Psoas muscle (tissue), 8 donors: ENCODE measurements around the gene WBP2NL. TPM values are rescaled to one million over a fixed set of nuclear protein-coding genes. Genes with fewer than 3 reads are reported as not detected.
"Not testable (repeated sequence)": the region's sequence is repeated elsewhere in the genome, so short reads cannot be mapped to it uniquely, and the experiment has no call there.

Experiments
- ATAC-seq, 4 donors: fragments of 200-7000 bp; cut with Tn5 transposase; one replicate each; pipeline ENCODE4 v1.9.1; 2020; ENCODE audit warnings: moderate library complexity in 3 of 4, mild to moderate bottlenecking in 2 of 4
- DNase-seq, 2 donors: peaks; one replicate each; pipeline ENCODE4 v3.0.0-alpha.2; 2020
- H3K27ac ChIP-seq: fragments of 200-600 bp; one replicate; pipeline ENCODE4 v1.8.0; 2022
- H3K27me3 ChIP-seq, 3 donors: fragments of 200-600 bp in 1 of 3; one replicate each; pipeline versions ENCODE4 v1.6.1 to v1.8.0; 2013 to 2022; ENCODE audit warnings: low read length in 2 of 3, mild to moderate bottlenecking in 2 of 3, moderate library complexity in 1 of 3; ENCODE audit not compliant: insufficient read depth in 3 of 3
- H3K36me3 ChIP-seq, 2 donors: fragments of 200-600 bp in 1 of 2; one replicate each; pipeline versions ENCODE4 v1.6.1 to v1.8.0; 2013 to 2022; ENCODE audit warnings: low read depth in 1 of 2, mild to moderate bottlenecking in 1 of 2, moderate library complexity in 1 of 2; ENCODE audit not compliant: insufficient read depth in 1 of 2
- H3K4me1 ChIP-seq: fragments of 200-600 bp; one replicate; pipeline ENCODE4 v1.8.0; 2022
- H3K4me3 ChIP-seq: fragments of 200-600 bp; one replicate; pipeline ENCODE4 v1.8.0; 2022; ENCODE audit warnings: mild to moderate bottlenecking
- H3K9me3 ChIP-seq: fragments of 200-600 bp; one replicate; pipeline ENCODE4 v1.8.0; 2022
- WGBS, 3 donors: extraction: QIAGEN DNeasy Blood & Tissue Kit; methylation state at CpG; one replicate each; pipeline versions ENCODE4 v1.1.6 to v1.1.7; 2013; 5-methylcytosine and 5-hydroxymethylcytosine counted together
- intact Hi-C, 2 donors: fragments of 100-400 bp; cut with DNase I; formaldehyde crosslinking; loops; one replicate each; pipeline versions ENCODE4 v1.11.0 to v1.14.2; 2022
- long read RNA-seq, 2 donors: library from polyadenylated mRNA; unstranded; transcript quantifications; one replicate each; pipeline ENCODE4 v2.0.0, GENCODE V29; 2021
- polyA plus RNA-seq, 3 donors: library from polyadenylated mRNA; stranded (reverse); fragments of 200-250 nt; gene quantifications; one replicate each; pipeline ENCODE4 v1.2.3, GENCODE V29; 2013
- total RNA-seq, 4 donors: library from RNA; stranded (reverse); fragmentation: NEBNext Ultra II Directional in 2 of 4; extraction: Animal tissue kit (Norgen Biotek cat#: 25700) in 2 of 4; gene quantifications; one replicate each; pipeline versions ENCODE4 v1.2.1 to v1.2.4, GENCODE V29; 2021 to 2023
- TF ChIP-seq, protein P1 (sequence below): fragments of 200-600 bp; IDR thresholded peaks from one replicate; pipeline ENCODE4 v1.8.0; 2022; ENCODE audit warnings: antibody characterized with exemption
- donor health status: healthy with polysubstance abuse.
- donor health status: DM: no; HTN: no; CAD: no; lungs with moderate emphysema.
- donor health status: Bipolar disorder and iron deficiency.
- donor health status: healthy.
- donor health status: DM: yes; HTN: yes; CAD: no.
- donor health status: DM: no; HTN: no; CAD: no.
- donor health status: DM: no; HTN: no; CAD: no.
- donor health status: DM: yes; HTN: yes; CAD: no.

The WBP2NL gene
- total RNA-seq (1 to 10 TPM in 1 of 4 donors, under 1 TPM in 3; 0.22 to 1.7 (median 0.48) TPM), polyA plus RNA-seq (under 1 TPM in 2 of 3 donors, not detected in 1; 0.22 to 0.40 TPM)
- long read RNA-seq, donor 1 = 0 reads
- long read RNA-seq, donor 2 = 0 reads

DNA sequence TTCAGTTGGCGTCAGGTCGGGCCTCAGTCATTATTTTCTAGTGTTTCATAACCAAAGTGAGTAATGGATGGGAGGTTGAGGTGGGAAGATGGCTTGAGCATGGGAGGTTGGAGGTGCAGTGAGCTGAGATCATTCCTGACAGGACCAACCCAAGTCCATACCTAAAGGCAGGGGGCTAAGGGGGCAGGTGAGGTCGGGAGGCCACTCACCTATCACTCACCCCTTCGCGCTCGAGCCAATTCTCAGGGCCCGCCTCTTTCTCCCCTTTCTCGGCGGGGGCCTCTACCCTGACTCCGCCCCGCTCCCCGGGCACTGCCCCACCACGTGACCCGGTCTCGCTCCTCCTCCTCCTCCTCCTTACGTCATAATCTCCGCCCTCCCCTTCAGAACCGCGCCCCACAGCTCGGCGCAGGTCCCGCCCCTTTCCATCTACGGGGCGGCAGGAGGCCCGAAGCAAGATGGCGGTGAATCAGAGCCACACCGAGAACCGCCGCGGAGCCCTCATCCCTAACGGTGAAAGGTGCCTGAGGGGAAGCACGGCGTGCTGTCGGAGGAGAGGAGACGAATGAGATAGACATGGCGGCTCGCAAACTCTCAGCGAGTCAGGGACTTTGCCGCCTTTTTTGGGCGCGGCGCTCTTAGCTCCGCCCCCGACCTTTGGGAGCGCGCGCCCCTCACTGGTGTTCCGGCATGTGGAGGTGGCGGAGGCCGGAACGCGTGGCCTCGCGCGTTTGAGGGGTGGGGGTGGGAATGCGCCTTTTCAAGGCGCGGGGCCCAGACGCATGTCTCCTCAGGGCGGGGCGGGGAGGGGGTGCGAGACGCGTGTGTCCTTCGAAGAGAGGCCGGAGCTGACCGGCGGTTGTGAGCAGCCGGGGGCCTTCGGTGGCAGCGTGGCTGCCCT, at the start of gene WBP2NL:
TSS of gene WBP2NL (plus strand) at position 428 of the 901 bp plus-strand sequence. CDS start at position 459, 31 bp downstream.
- WGBS, 3 donors = 33 to 37% (median 36%) methylated on average over 61 to 71 of the region's 71 CpGs
- peak; percentile 95 to 99 (median 98) for ATAC-seq
- peak within 1 kb of the TSS; percentile 73 for H3K4me3 ChIP-seq
- H3K9me3 ChIP-seq = no peaks in the 10 kb centered on the region
- intact Hi-C loops = no loop called here
- DNase-seq = peak; percentile 80 to 89
- TF ChIP-seq, protein P1, sequence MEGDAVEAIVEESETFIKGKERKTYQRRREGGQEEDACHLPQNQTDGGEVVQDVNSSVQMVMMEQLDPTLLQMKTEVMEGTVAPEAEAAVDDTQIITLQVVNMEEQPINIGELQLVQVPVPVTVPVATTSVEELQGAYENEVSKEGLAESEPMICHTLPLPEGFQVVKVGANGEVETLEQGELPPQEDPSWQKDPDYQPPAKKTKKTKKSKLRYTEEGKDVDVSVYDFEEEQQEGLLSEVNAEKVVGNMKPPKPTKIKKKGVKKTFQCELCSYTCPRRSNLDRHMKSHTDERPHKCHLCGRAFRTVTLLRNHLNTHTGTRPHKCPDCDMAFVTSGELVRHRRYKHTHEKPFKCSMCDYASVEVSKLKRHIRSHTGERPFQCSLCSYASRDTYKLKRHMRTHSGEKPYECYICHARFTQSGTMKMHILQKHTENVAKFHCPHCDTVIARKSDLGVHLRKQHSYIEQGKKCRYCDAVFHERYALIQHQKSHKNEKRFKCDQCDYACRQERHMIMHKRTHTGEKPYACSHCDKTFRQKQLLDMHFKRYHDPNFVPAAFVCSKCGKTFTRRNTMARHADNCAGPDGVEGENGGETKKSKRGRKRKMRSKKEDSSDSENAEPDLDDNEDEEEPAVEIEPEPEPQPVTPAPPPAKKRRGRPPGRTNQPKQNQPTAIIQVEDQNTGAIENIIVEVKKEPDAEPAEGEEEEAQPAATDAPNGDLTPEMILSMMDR = no peak
- H3K4me1 ChIP-seq = no peaks in the 10 kb centered on the region
- no peak within 1 kb of the TSS for H3K27ac ChIP-seq
- H3K36me3 ChIP-seq = peaks cover 0 to 6% of the 10 kb centered on the region in 2 donors
- H3K27me3 ChIP-seq = peaks cover 0 to 2% (median 0%) of the 10 kb centered on the region in 3 donors

GRCh38 chr22:41948928-41949296, 49.7 kb upstream of the WBP2NL start:
- DNase-seq, H3K27ac ChIP-seq, H3K27me3 ChIP-seq, H3K9me3 ChIP-seq, intact Hi-C loops, H3K36me3 ChIP-seq, H3K4me3 ChIP-seq, ATAC-seq, H3K4me1 ChIP-seq: not testable (repeated sequence)
- 83 to 97% (median 85%) methylated on average over 8 of the region's 8 CpGs for WGBS, 3 donors

GRCh38 chr22:41949297-41949965, 49.2 kb upstream of the WBP2NL start:
- DNase-seq (no peak), ATAC-seq (no peak)
- 80 to 87% (median 85%) methylated on average over 7 of the region's 7 CpGs for WGBS, 3 donors
- no peaks in the 10 kb centered on the region for H3K36me3 ChIP-seq
- H3K4me1 ChIP-seq = peaks cover 8% of the 10 kb centered on the region
- H3K27ac ChIP-seq = no peak overlapping the region
- H3K27me3 ChIP-seq = no peaks in the 10 kb centered on the region
- TF ChIP-seq, protein P1 = no peak
- H3K9me3 ChIP-seq = no peaks in the 10 kb centered on the region
- no peak overlapping the region for H3K4me3 ChIP-seq
- intact Hi-C loops = no loop called here

DNA sequence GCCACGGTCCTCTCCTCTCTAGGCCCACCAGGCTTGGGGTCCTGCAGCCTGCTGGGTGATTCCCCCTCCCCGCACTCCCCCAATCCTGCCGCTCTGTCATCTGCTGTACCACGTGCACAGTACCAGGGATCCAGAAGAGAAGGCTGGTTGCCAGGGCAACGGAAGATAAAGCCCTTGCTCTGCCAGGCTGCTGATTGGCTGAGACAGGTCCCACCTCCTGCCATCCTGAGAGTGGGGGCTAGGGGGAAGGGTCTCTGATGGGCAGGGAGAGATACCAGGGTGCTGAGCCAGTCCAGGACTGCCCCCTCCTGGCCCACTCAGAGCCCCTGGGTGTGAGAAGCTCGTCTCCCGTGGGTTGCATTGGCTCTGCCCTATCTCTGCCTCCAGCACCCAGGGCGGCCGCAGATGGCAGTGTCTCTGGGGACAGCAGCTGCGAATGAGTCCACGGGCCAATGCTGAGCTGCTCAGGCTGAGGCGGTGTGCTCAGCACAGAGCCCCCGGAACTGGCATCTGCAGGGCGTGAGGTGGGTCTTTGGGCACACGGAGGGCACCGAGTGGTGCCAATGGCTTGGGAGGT, 46.6 kb upstream of the WBP2NL start, which contains the start of gene SMIM45:
TSS of gene SMIM45 (plus strand) at position 253 of the 577 bp plus-strand sequence.
- 34 to 46% (median 36%) methylated on average over 14 to 16 of the region's 16 CpGs for WGBS, 3 donors
- DNase-seq (no peak), ATAC-seq (no peak)
- Histone ChIP-seq H3K27ac (no peak within 1 kb of the TSS), H3K4me1 (no peaks in the 10 kb centered on the region), H3K9me3 (no peaks in the 10 kb centered on the region), H3K4me3 (no peak within 1 kb of the TSS), H3K36me3 (no peaks in the 10 kb centered on the region), H3K27me3 (no peaks in the 10 kb centered on the region)
- TF ChIP-seq, protein P1 = no peak
- intact Hi-C loops = no loop called here
